ENCODE data around the gene FAM169A.

FAM169A gene

GRCh38 chr5:74850030-74850429 lies 16.2 kb downstream of the FAM169A start:
- no peaks in the 10 kb centered on the region for H3K27me3 ChIP-seq (ENCODE audit: insufficient read depth, low read depth)
- no peak for TF ChIP-seq CTCF (conservative IDR thresholded peaks at IDR 0.05; ENCODE audit: low read depth, low read length)
- H3K27ac ChIP-seq, result no peak overlapping the region
- H3K4me3 ChIP-seq (IDR thresholded peaks at IDR 0.05; ENCODE audit: insufficient read depth, low read depth, low read length), result no peak overlapping the region
- H3K4me2 ChIP-seq, result no peak overlapping the region
- no peak overlapping the region for H3K9ac ChIP-seq
- no peaks in the 10 kb centered on the region for H4K20me1 ChIP-seq (ENCODE audit: insufficient read depth)
- no peaks in the 10 kb centered on the region for H3K79me2 ChIP-seq (ENCODE audit: insufficient read depth, low read depth)
- H3K36me3 ChIP-seq (ENCODE audit: insufficient read depth), result no peaks in the 10 kb centered on the region
- H3K4me1 ChIP-seq (ENCODE audit: low read depth, poor library complexity, severe bottlenecking), result peaks cover 29% of the 10 kb centered on the region
- no peak overlapping the region for H2AFZ ChIP-seq (ENCODE audit: low read depth)

- peaks cover 29% of the 10 kb centered on the region for H3K4me1 ChIP-seq (ENCODE audit: low read depth, poor library complexity, severe bottlenecking)
- H3K4me3 ChIP-seq (IDR thresholded peaks at IDR 0.05; ENCODE audit: insufficient read depth, low read depth, low read length), result no peak overlapping the region
- H3K27me3 ChIP-seq (ENCODE audit: insufficient read depth, low read depth), result no peaks in the 10 kb centered on the region
- no peak for TF ChIP-seq CTCF (conservative IDR thresholded peaks at IDR 0.05; ENCODE audit: low read depth, low read length)
- no peaks in the 10 kb centered on the region for H3K79me2 ChIP-seq (ENCODE audit: insufficient read depth, low read depth)
- H2AFZ ChIP-seq (ENCODE audit: low read depth), result no peak overlapping the region
- H4K20me1 ChIP-seq (ENCODE audit: insufficient read depth), result no peaks in the 10 kb centered on the region
- H3K4me2 ChIP-seq, result no peak overlapping the region
- no peak overlapping the region for H3K9ac ChIP-seq
- H3K36me3 ChIP-seq (ENCODE audit: insufficient read depth), result no peaks in the 10 kb centered on the region
- no peak overlapping the region for H3K27ac ChIP-seq
Measured at GRCh38 chr5:74848553-74849025, 17.6 kb downstream of the FAM169A start.

- no peak overlapping the region for H3K4me3 ChIP-seq (IDR thresholded peaks at IDR 0.05; ENCODE audit: insufficient read depth, low read depth, low read length)
- no peaks in the 10 kb centered on the region for H3K27me3 ChIP-seq (ENCODE audit: insufficient read depth, low read depth)
- no peak overlapping the region for H3K9ac ChIP-seq
- H3K4me2 ChIP-seq, result no peak overlapping the region
- no peaks in the 10 kb centered on the region for H4K20me1 ChIP-seq (ENCODE audit: insufficient read depth)
- no peak overlapping the region for H3K27ac ChIP-seq
- TF ChIP-seq CTCF (conservative IDR thresholded peaks at IDR 0.05; ENCODE audit: low read depth, low read length), result no peak
- no peaks in the 10 kb centered on the region for H3K79me2 ChIP-seq (ENCODE audit: insufficient read depth, low read depth)
- no peaks in the 10 kb centered on the region for H3K4me1 ChIP-seq (ENCODE audit: low read depth, poor library complexity, severe bottlenecking)
- H3K36me3 ChIP-seq (ENCODE audit: insufficient read depth), result no peaks in the 10 kb centered on the region
- H2AFZ ChIP-seq (ENCODE audit: low read depth), result no peak overlapping the region
Measured at GRCh38 chr5:74839229-74839628, 27.0 kb downstream of the FAM169A start.

- H3K4me1 ChIP-seq (ENCODE audit: low read depth, poor library complexity, severe bottlenecking), result no peaks in the 10 kb centered on the region
- no peaks in the 10 kb centered on the region for H3K79me2 ChIP-seq (ENCODE audit: insufficient read depth, low read depth)
- no peak overlapping the region for H2AFZ ChIP-seq (ENCODE audit: low read depth)
- no peak overlapping the region for H3K27ac ChIP-seq
- H3K27me3 ChIP-seq (ENCODE audit: insufficient read depth, low read depth), result no peaks in the 10 kb centered on the region
- H4K20me1 ChIP-seq (ENCODE audit: insufficient read depth), result no peaks in the 10 kb centered on the region
- H3K4me3 ChIP-seq (IDR thresholded peaks at IDR 0.05; ENCODE audit: insufficient read depth, low read depth, low read length), result no peak overlapping the region
- no peaks in the 10 kb centered on the region for H3K36me3 ChIP-seq (ENCODE audit: insufficient read depth)
- H3K4me2 ChIP-seq, result no peak overlapping the region
- no peak for TF ChIP-seq CTCF (conservative IDR thresholded peaks at IDR 0.05; ENCODE audit: low read depth, low read length)
- H3K9ac ChIP-seq, result no peak overlapping the region
Measured at GRCh38 chr5:74838262-74838661, 27.9 kb downstream of the FAM169A start.

Measured in KMS-11 (cell line).